Right renal cortex interstitium (tissue), 3 donors: ENCODE measurements around the gene WASF2. TPM values are rescaled to one million over a fixed set of nuclear protein-coding genes. Genes with fewer than 3 reads are reported as not detected.
"Not testable (repeated sequence)": the region's sequence is repeated elsewhere in the genome, so short reads cannot be mapped to it uniquely, and the experiment has no call there.

Source experiments
- DNase-seq, 3 donors: peaks; one replicate each; pipeline ENCODE4 v3.0.0-alpha.2; 2013; ENCODE audit warnings: low read depth in 3 of 3, low spot score in 2 of 3
- polyA plus RNA-seq, 3 donors: library from polyadenylated mRNA; unstranded; fragments of 120-200 nt; gene quantifications; one replicate each; pipeline ENCODE4 v1.2.1, GENCODE V29; 2013; ENCODE audit not compliant: insufficient read length in 3 of 3

WASF2 gene
- polyA plus RNA-seq, 3 donors = 134 to 154 (median 140) TPM

DNA sequence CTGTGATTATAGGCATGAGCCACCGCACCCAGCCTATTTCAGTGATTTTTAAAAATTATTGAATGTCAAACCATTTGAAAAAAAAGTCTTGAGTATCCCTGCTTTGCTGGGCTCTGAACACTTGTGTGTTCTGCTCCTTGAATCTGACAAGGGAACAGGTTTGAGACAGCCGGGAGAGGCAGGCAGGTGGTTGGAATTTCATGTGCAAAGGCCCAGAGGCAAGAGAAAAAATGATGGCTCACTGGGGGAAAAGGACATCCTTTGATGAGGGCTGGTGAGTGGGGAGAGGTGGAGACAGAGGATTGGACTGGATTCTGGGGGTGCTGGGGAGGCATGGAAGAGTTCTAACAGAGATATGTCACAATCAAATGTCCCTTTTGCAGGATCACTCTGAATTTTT, 13.1 kb upstream of the WASF2 start:
- DNase-seq = no peak

DNA sequence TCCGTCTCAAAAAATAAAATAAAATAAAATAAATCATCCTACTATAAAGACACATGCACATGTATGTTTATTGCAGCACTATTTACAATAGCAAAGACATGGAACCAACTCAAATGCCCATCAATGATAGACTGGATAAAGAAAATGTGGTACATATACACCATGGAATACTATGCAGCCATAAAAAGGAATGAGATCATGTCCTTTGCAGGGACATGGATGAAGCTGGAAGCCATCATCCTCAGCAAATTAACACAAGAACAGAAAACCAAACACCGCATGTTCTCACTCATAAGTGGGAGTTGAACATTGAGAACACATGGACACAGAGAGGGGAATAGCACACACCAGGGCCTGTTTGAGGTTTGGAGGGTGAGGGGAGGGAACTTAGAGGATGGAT, 11.2 kb upstream of the WASF2 start:
- not testable (repeated sequence) for DNase-seq

DNA sequence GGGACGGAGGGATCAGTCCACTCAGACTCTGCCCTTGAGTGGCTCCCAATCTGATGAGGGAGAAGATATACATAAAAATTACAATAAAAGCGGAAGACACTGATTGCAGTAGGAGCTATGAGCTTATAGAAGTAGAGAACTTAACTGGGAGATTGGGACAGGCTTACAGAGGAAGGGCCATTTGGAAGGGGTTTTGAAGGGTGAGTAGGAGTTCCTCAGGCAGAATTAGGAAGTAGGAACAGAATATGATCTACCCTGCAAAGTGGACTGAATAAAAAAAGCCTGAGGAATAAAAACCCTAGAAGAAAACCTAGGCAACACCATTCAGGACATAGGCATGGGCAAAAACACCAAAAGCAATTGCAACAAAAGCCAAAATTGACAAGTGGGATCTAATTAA, 9.2 kb upstream of the WASF2 start:
- DNase-seq = no peak

DNA sequence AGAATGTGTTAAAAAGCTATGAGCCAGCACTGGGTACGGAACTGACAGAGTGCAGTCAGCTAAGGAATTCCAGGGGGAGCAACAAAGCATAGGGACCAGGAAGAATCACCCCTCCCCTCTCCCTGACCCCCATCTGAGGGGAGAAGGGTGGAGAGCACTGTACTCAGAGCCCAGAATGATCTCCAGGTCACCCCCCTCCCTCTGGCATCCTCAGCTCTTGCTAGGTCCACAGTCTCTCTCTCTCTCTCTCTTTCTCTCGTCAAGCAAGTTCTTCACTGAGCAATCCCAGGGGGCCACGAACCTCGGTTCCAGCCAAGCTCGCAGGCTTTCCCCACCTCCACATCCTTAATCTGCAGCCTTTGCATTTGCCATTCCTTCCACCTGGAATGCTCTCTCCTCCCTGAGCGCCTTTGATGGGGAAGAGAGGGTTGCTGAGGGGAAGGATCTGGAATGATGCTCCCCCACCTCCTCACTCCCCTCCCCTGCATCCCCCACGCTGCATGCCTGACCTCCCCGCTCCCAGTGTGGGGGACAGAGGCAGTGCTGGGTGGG, 6.7 kb upstream of the WASF2 start:
- DNase-seq = no peak

DNA sequence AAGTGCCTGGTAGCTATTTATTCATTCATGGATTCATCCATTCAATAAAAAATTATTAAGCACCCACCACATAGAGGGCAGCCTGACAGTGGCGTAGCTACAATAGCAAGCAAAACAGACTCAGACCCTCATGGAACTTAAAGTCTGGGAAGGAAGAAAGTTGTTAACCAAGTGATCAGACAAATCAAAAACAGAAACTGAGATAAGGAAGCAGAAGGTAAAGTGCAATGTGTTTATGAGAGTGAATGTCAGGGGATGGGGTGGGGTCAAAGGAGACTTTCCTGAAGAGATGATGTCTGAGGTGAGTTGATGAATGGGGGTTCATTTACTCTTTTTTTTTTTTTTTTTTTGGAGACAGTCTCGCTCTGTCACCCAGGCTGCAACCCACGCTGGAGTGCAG, 2.8 kb upstream of the WASF2 start:
- no peak for DNase-seq

DNA sequence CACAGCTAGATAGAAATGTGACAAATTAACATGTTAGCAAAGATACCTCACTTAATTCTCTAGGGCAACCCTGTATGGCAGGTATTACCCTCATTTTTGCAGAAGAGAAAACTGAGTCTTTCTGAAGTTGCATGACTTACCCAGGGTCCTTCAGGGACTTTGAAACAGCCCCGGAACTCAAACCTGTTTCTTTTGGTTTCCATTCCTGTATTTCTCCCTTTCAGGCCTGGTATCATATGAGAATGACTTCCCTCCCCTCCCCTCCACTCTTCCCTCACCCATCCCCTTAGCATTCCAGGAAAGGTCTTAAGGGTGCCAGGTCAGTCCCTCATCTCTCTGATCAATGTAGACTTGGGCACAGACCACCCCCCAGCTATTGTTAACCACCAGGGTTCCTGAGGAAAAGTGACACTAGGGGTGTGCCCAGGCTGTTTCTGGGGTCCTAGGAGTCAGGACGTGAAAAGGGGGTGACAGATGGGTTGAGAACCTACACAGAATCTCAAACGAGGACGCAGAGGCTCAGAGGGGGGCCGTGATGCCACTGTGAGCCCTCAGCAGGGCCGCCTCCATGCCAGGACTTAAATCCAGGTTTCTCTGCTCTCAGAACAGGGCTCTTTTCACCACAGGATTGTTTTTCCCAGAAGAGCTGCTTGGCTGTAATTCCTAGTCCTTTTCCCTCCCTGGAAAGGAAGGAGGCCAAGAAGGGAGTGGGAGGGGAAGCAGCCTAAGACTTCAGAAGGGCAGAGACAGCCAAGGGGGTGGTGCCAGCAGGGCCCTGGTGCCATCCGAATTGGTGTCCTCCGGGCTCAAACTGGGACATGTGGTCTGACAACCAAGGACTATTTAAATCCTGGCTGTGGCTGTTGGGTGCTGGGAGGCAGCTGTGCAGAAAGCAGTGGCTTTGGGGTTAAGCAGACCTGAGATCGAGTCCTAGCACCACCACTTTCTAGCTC, 2.1 kb upstream of the WASF2 start:
- no peak for DNase-seq

DNA sequence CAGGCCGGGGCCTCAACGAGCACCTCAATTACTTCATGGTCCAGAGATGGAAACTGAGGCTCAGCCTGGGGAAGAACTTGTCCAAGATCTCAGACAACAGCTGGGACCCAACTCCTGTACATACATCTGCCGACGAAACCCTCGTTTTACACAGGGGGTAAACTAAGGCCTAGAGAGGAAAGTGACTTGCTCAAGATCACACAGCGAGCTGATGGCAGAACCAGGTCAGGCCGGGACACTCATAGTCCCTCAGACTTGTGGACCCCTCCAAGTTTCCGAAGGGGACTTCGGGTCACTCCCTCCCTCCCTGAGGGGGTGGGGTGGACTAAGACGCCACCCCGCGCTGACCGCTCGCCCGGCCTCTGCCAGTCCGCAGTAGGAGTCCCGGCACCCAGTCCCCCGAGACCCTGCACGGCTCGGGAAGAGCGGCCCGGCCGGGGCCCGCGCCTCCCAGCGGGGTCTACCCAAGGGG, 430 bp downstream of the WASF2 start:
- no peak for DNase-seq

DNA sequence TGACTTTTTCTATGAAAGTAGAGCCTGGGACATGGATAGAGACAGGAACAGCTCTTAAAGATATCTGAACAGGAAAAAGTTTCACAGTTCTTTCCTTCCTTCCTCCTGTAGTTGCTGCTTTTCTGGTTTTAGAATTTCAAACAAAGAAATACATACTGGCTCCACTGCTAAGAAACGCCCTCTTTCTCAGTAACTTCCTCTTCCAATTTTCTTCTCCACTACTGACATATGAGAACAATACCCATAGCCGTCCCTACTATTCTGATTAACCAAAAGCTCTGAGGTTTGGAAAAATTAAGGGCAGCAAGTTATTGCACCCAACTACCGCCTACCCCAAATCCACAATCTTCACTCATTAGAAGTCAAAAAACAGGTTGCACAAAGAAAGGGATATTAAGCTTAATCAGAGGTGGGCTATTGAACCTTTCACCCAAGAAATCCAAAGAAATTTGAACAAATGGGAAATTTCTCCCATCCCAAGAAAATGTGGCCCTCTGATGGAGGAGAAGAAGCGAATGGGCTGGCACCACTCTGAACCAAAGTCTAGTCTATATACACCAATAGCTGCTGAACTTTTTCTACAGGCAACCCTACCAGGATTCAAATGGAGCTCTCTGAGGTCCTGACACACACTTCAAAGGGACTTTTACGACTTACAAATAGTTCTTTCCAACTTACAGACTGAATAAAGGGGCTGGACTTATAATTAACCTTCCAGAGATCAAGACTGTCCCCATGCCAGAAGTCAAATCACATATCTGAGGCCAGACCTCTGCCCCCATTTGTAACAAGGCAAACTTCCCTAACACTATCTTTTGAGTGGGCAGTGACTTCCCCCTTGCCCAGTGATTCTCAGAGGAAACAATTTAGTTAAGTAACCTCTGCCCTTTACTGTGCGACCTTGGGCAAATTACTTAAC, 1.7 kb downstream of the WASF2 start:
- DNase-seq = no peak

DNA sequence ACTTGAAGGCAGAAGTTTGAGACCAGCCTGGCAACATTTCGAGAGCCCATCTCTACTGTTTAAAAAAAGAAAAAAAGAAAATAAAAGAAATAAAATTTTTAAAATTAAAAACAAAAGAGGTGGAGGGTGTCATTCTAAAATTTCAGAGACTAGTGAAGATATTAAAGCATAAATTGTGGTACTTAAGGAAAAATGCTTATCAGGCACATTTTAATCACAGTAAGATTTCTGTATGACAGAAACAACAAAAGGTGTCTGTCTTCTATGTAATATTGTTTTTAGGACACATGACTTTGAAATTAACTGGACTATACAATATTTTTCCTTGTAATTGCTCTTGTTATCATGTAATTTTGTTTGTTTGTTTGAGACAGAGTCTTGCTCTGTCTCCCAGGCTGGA, 4.6 kb downstream of the WASF2 start:
- no peak for DNase-seq

DNA sequence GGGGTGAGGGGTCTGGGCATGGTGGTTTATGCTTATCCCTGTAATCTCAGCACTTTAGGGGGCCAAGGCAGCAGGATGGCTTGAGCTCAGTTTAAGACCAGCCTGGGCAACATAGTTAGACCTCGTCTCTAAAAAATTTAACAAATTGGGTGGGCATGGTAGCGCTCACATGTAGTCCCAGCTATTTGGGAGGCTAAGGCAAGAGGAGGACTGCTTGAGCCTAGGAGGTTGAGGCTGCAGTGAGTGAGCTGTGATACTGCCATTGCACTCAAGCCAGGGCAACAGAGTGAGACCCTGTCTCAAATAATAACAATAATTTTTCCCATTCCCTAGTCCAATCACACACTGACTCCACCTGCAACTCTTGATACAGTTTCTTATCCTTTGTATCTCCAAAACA, 6.3 kb downstream of the WASF2 start:
- no peak for DNase-seq

DNA sequence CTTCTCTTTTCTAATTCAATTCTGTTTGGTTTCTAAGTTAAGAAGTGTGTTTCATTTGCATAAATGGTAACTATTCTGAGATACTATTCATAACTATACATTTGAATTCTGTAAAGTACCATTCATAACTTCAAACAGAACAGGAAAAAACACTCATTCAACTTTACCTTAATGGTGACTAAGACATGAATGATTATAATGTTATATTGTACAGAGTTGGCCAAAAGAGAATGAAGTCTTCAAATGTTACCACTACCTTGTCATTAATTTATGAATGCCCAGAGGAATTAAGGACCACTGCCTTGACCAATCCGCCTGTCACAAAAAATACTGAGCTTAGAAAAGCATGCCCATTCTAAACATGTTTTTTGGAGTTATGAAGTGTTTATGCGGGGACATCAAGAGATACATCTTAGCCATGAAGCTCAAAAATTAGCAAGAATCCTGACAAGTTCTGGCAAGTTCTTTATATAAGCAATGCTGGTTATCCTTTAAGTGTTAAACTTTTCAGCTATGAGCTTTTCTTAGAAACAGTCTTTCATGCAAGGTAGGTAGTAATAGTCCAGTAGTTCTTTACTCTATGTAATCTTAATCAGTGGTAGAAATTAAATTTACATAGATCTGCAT, 7.9 kb downstream of the WASF2 start:
- no peak for DNase-seq

DNA sequence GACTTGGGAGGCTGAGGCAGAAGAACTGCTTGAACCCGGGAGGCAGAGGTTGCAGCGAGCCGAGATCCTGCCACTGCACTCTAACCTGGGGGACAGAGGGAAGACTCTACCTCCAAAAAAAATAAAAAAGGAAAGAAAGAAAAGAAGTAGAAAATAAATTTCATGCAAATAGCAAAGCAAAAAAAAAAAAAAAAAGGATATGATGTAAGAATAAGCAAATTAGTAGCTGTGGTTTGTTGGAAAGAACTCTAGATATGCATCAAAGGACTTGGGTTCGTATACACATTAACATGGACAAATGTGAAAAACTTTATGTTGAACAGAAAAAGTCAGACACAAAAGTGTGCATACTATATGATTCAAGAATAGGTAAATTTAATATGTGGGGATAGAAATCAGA, 11.9 kb downstream of the WASF2 start:
- DNase-seq = no peak

DNA sequence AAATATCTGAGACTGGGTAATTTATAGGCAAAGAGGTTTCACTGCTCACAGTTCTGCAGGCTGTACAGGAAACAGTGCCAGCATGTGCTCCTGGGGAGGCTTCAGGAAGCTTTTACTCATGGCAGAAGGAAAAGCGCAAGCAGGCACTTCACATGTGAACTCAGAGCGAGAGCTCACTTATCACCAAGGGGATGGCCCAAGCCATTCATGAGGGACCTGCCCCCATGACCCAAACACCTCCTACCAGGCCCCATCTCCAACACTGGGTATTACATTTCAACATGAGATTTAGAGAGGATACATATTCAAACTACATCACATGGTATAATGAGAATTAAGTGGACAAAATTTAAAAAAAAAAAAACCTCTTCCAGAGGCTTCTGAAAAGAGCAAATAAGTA, 13.7 kb downstream of the WASF2 start:
- no peak for DNase-seq

DNA sequence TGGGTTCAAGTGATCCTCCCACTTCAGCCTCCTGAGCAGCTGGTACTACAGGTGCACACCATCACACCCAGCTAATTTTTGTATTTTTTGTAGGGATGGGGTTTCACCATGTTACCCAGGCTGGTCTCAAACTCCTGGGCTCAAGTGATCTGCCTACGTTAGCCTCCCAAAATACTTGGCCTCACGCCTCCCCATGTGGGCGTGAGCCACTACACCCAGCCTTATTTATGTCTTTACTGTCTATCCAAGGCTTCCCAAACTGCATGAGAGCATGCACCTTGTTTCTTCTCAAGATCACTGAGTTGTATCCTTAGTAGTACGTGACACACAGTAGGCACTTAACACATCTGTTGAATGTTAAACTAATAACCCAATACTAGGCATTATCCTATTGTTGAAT, 14.2 kb downstream of the WASF2 start:
- DNase-seq = no peak

DNA sequence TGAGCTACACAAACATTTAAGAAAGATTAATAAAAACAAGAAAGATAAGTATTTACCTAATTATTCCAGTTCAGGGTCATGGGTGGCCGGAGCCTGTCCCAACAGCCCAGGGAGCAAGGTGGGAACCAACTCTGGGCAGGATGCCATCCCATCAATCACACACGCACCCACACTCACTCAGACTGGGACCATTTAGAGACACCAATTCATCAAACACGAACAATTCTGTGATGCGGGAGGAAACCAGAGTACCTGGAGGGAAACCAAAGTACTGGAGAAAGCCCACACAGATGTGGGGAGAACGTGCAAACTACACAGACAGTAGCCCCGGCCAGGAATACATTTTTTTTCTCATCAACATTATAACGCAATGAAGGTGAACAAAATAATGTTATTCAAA, 16.2 kb downstream of the WASF2 start:
- DNase-seq = no peak

DNA sequence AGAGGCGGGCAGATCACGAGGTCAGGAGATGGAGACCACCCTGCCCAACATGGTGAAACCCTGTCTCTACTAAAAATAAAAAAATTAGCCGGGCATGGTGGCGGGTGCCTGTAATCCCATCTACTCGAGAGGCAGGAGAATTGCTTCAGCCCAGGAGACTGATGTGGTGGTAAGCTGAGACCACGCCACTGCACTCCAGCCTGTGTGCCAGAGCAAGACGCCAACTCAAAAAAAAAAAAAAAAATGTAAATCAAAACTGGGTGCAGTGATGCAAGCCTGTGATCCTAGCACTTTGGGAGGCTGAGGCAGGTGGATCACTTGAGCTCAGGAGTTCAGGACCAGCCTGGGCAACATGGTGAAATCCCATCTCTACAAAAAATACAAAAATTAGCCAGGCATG, 17.9 kb downstream of the WASF2 start:
- DNase-seq = not testable (repeated sequence)

DNA sequence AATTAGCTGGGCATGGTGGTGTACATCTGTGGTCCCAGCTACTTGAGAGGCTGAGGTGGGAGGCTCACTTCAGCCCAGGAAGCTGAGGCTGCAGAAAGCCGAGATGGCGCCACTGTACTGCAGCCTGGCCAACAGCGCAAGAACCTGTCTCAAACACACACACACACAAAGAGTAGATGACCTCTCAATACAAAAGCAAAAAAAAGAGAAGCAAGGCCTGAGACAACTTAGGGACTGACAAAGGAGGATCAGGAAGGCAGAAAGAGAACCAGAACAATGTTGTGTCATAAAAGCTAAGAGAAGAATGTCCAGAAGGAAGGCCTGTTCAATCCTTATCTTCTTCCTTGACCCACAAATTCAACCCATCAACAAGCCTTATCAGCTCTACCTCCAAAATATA, 18.5 kb downstream of the WASF2 start:
- no peak for DNase-seq

DNA sequence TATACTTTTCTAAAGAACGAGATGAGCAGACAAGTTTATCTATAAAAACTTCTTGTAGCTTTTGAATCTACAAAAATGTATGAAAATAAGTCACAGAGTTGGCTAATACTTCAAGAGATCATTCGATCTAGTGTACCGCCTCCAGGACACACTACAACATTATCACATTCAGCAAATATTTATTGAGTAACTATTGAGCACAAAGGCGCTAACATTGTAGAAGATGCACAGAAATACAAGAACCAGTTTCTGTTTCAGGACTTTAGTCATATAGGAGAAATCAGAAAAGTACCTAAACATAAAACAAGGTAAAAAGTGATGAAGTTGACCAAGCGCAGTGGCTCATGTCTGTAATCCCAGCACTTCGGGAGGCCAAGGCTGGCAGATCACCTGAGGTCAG, 20.6 kb downstream of the WASF2 start:
- DNase-seq = no peak

DNA sequence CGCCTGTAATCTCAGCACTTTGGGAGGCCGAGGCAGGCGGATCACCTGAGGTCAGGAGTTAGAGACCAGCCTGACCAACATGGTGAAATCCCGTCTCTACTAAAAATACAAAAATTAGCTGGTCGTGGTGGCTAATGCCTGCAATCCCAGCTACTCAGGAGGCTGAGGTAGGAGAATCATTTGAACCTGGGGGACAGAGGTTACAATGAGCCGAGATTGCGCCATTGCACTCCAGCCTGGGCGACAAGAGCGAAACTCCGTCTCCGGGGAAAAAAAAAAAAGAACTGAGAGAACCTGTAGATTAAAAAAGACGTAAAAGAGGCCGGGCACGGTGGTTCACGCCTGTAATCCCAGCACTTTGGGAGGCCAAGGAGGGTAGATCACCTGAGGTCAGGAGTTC, 21.6 kb downstream of the WASF2 start:
- not testable (repeated sequence) for DNase-seq

DNA sequence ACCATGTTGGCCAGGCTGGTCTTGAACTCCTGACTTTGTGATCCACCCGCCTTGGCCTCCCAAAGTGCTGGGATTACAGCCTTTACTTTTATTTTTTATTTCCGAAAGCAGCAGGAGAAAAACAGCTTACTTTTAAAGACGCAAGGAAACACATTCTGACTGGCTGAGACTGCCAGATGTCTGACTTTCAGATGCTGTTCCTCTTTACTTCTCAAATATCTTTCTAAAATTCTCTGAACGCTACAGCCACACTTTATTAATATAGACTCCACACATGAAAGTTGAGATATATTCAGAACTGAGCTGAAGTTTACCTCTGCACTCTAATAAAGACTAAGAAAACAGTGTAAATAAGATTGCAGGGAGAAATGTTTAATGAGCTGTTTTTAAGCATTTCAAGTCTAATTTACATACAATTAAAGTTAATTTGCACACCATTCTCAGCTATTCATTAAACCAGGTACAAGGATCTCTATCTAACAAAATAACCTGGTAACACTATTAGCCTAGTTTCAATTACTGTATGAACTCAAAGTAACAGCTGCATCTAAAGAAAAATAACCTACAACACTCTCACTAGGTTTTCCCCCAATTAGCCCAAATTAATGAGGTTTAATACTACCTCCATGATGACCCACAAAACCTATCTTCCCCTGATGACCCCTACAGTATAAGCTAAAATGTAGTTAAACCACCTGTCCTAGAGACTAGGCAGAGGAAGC, 24.9 kb downstream of the WASF2 start:
- no peak for DNase-seq
